Measurements from ENCODE around the gene ATP8B1. TPM values are rescaled to one million over a fixed set of nuclear protein-coding genes. Genes with fewer than 3 reads are reported as not detected.

ATP8B1 gene
- total RNA-seq, 1 donor from 2014 or later = 14.4 TPM

- no peak for DNase-seq (ENCODE audit: low read depth)
- no peak for TF ChIP-seq CTCF (conservative IDR thresholded peaks at IDR 0.05; ENCODE audit: low read depth, low read length)
- H3K4me3 ChIP-seq (ENCODE audit: low read depth, low read length) = no peak overlapping the region
Measured at GRCh38 chr18:57640236-57640635, 162.9 kb downstream of the ATP8B1 start.

DNA sequence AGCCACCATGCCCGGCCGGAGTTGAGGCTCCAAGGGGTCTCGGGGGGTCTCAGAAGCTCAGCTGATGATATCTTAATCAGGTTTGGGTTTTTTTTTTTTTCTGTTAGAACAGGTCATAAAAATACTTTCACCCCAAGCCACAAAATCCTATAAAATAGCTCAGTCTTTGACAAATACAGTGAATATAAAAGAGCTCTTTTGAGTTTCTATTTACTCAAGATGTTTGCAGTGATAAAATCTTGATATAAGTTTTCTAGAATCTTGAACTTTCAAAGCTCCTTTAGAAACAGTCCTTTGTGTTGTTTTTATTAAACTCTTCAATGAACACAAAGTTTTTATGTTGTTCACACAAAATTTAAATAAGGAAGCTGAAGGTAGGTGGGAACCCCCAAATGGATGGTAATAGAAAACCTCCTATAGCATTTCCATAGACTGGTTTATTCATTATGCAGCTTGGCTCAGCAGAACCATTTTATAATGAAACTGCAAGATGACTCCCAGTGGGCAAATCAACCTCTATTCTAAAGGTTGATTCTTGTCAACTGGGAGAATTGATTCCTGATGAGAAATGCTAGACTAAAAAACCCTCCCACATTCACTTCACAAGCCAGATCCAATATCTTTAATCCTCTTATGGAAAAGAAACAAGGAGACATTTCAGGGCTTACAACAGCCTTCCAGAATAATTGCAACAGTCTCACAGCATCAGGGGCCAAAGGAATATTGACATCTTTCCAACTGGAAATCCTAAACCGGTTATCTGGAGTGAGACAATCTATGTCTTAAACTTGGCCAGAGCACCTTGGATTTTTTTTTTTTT, 167.9 kb downstream of the ATP8B1 start:
- TF ChIP-seq CTCF (conservative IDR thresholded peaks at IDR 0.05; ENCODE audit: low read depth, low read length) = no peak
- no peak overlapping the region for H3K4me3 ChIP-seq (ENCODE audit: low read depth, low read length)
- no peak for DNase-seq (ENCODE audit: low read depth)

DNA sequence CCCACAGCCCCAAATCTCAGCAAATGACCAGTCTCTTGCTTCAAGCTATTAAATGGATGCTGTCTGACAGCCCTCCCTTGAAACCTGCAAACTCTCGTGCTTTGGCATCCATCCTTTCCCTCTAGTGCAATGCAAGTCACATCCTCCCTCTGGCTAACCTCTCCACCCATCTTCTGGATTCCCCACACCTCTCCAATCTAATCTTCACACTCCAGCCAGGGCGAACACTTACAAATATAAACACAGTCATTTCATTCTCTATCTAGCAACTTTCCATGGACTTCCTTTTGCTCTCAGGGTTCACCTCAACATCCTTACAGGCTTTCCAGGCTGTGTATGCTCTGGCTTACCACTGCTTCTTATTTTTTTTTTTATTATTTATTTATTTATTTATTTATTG, 171.4 kb downstream of the ATP8B1 start:
- no peak for DNase-seq (ENCODE audit: low read depth)
- no peak for TF ChIP-seq CTCF (conservative IDR thresholded peaks at IDR 0.05; ENCODE audit: low read depth, low read length)
- H3K4me3 ChIP-seq (ENCODE audit: low read depth, low read length) = no peak overlapping the region

GRCh38 chr18:57630754-57631595, 172.1 kb downstream of the ATP8B1 start:
- H3K4me3 ChIP-seq (ENCODE audit: low read depth, low read length) = peak overlapping the region; percentile 72
- TF ChIP-seq CTCF (conservative IDR thresholded peaks at IDR 0.05; ENCODE audit: low read depth, low read length) = no peak
- peak; percentile 43 for DNase-seq (ENCODE audit: low read depth)

DNA sequence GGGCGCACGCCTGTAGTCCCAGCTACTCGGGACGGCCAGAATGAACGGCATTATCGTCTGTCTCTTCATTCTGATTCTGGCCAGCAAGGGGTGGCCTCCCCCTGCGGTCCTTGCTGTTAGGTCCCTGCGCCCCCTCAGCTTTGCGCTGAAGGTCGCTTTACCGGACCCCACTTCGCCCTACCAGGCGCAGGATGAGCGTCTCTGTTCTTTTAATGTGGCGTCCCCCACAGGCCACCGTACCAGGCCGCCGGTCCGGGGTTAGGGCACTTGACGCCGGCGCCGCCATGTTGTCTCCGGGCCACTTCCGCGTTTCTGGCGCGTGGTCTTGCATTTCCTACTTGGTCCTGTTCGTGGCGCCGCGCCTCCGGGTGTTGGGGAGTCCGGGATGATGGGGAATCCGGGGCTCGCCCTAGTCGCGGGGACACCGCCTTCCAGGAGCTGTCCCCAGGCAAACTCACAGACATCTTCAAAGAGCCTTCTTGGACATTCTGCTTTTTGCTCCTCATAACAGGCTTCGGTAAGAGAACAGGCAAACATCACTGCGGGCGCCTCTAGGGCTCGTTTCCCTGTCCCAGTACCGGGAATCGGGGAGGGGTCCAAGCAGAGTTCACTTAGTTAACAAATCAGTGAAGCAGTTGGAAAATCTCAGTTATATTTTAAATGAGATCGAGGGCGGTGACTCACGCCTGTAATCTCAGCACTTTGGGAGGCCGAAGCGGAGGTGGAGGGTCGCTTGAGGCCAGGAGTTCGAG, 172.9 kb downstream of the ATP8B1 start:
- peak overlapping the region; percentile 72 for H3K4me3 ChIP-seq (ENCODE audit: low read depth, low read length)
- peak; percentile 61 for DNase-seq (ENCODE audit: low read depth)
- TF ChIP-seq CTCF (conservative IDR thresholded peaks at IDR 0.05; ENCODE audit: low read depth, low read length) = peak; percentile 64

GRCh38 chr18:57629422-57629821, 173.7 kb downstream of the ATP8B1 start:
- TF ChIP-seq CTCF (conservative IDR thresholded peaks at IDR 0.05; ENCODE audit: low read depth, low read length) = no peak
- peak overlapping the region; percentile 72 for H3K4me3 ChIP-seq (ENCODE audit: low read depth, low read length)

More at GRCh38 chr18:57629422-57629821, 173.7 kb downstream of the ATP8B1 start:
- no peak for DNase-seq (ENCODE audit: low read depth)

Data from epithelial cell of proximal tubule (primary cell).